Measurements from ENCODE around the gene SAMM50.

Gene SAMM50

DNA sequence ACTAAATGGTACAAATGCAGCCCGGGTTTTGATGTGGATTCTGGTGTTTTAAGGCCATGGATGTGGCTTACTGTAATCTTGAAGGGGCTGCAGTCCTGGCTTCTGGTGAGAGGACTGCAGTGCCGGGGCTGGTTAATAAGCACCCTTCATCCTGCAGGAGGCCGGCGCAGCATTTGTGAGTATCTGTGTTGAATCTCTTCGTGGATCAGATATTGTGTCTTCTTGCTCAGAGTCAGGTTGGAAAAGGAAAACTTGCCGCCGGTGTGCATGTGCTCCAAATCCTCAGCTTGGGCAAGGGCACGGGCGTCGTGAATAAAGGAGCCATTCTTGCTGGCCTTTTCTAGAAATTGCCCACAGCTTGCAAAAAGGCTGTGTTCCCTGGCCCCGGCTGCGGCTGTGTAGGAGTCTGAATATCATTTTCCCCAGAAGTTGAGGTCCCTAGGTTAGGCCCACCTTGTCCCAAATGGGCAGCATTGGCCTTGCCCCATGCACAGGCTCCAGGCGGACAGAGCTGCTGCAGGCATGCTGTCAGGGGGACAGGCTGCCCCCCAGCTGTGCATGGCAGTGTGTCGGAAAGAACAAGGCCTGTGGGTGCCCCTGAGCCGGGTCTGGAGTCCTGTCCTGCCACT lies 39.9 kb downstream of the SAMM50 start:
- Histone ChIP-seq H3K79me2 (ENCODE audit: insufficient read depth, low read length) (no peaks in the 10 kb centered on the region), H3K9me3 (ENCODE audit: low read length) (no peaks in the 10 kb centered on the region), H3K27ac (ENCODE audit: low read depth, low read length, poor library complexity, severe bottlenecking) (no peak overlapping the region), H3K4me3 (ENCODE audit: low read depth, low read length, poor library complexity, severe bottlenecking) (peak overlapping the region; percentile 53), H3K4me2 (ENCODE audit: low read length) (peak overlapping the region; percentile 78; the same call in 1 of the 2 replicates), H3K27me3 (ENCODE audit: insufficient read depth, low read length) (no peaks in the 10 kb centered on the region), H3K9me2 (ENCODE audit: low read depth, low read length) (no peaks in the 10 kb centered on the region), H3K4me1 (ENCODE audit: insufficient read depth, low read length, severe bottlenecking) (peaks cover 23% of the 10 kb centered on the region), H4K20me1 (ENCODE audit: insufficient read depth, low read length) (no peaks in the 10 kb centered on the region), H3K36me3 (ENCODE audit: insufficient read depth, low read length) (peaks cover 63% of the 10 kb centered on the region), H3F3A (ENCODE audit: insufficient read depth, low read length) (no peaks in the 10 kb centered on the region), H3K9ac (ENCODE audit: low read length) (peak overlapping the region; percentile 47; the same call in 1 of the 2 replicates), H2AFZ (ENCODE audit: low read length) (no peak overlapping the region)
- TF ChIP-seq, protein P1, sequence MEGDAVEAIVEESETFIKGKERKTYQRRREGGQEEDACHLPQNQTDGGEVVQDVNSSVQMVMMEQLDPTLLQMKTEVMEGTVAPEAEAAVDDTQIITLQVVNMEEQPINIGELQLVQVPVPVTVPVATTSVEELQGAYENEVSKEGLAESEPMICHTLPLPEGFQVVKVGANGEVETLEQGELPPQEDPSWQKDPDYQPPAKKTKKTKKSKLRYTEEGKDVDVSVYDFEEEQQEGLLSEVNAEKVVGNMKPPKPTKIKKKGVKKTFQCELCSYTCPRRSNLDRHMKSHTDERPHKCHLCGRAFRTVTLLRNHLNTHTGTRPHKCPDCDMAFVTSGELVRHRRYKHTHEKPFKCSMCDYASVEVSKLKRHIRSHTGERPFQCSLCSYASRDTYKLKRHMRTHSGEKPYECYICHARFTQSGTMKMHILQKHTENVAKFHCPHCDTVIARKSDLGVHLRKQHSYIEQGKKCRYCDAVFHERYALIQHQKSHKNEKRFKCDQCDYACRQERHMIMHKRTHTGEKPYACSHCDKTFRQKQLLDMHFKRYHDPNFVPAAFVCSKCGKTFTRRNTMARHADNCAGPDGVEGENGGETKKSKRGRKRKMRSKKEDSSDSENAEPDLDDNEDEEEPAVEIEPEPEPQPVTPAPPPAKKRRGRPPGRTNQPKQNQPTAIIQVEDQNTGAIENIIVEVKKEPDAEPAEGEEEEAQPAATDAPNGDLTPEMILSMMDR (IDR thresholded peaks at IDR 0.05; ENCODE audit: low read length): no peak
- TF ChIP-seq EZH2 (IDR thresholded peaks at IDR 0.05; ENCODE audit: borderline replicate concordance, low read length): no peak

DNA sequence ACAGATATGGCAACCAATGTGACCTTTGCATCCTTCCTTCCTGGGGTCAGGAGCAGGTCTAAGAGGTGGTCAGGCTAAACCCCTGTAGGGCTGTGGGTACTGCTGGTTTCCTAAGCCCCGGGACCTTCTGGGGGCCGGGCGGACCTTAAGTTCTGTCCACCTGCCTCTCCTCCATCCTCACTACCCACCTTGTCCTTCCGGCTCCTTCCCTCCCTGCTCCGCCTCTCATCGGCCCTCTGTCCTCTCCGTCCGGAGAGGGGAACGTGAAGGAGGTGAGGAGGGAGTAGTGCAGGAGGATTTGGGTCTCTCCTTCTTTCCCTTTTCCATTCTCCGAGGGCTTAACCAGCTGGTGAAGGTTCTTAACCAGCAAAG lies 40.5 kb downstream of the SAMM50 start:
- no peaks in the 10 kb centered on the region for H4K20me1 ChIP-seq (ENCODE audit: insufficient read depth, low read length)
- H3K9me3 ChIP-seq (ENCODE audit: low read length): no peaks in the 10 kb centered on the region
- peak overlapping the region; percentile 78 for H3K4me2 ChIP-seq (ENCODE audit: low read length)
- H3K27me3 ChIP-seq (ENCODE audit: insufficient read depth, low read length): no peaks in the 10 kb centered on the region
- peak overlapping the region; percentile 47; the same call in 1 of the 2 replicates for H3K9ac ChIP-seq (ENCODE audit: low read length)
- no peaks in the 10 kb centered on the region for H3F3A ChIP-seq (ENCODE audit: insufficient read depth, low read length)
- H3K4me1 ChIP-seq (ENCODE audit: insufficient read depth, low read length, severe bottlenecking): peaks cover 28% of the 10 kb centered on the region
- TF ChIP-seq, protein P1 (IDR thresholded peaks at IDR 0.05; ENCODE audit: low read length): no peak
- TF ChIP-seq EZH2 (IDR thresholded peaks at IDR 0.05; ENCODE audit: borderline replicate concordance, low read length): no peak
- peak overlapping the region; percentile 53 for H3K4me3 ChIP-seq (ENCODE audit: low read depth, low read length, poor library complexity, severe bottlenecking)
- H2AFZ ChIP-seq (ENCODE audit: low read length): no peak overlapping the region
- H3K27ac ChIP-seq (ENCODE audit: low read depth, low read length, poor library complexity, severe bottlenecking): peak overlapping the region; percentile 29
- H3K36me3 ChIP-seq (ENCODE audit: insufficient read depth, low read length): peaks cover 57% of the 10 kb centered on the region
- no peaks in the 10 kb centered on the region for H3K79me2 ChIP-seq (ENCODE audit: insufficient read depth, low read length)
- H3K9me2 ChIP-seq (ENCODE audit: low read depth, low read length): no peaks in the 10 kb centered on the region

DNA sequence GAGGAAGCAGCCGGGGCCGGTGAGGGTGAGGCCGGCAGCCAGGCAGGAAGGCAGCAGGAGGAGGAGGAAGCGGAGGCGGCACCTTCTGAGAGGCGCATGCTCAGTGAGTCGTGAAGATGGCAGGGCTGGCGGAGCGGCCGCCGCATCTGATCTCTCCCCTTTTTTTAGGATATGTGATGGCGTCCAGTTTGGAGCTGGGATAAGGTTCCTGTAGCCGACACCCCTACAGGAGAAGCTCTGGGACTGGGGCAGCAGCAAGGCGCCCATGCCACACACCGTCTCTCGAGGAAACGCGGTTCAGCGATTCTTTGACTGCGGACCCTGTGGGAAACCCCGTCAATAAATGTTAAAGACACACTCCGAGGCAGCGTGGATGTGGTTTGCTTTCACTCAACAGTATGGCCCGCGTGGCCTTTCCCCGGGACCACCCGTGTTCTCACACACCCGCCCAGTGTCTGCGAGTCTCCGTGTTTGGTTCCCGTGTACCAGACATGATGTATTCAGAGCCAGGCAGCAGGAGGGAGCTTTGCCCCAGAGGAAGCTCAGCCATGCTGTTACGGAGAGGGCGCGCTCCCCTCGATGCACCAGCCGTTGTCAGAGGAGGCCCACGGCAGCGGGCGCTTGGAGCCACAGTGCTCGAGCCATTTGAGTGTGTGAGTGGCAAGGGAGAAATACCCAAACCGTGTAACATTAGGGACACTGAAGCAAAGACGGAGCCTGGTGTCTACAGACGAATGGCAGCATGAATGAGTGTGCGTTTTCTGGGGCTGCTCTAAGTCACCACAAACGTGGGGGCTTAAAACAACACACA lies 41.1 kb downstream of the SAMM50 start:
- Histone ChIP-seq H3K27me3 (ENCODE audit: insufficient read depth, low read length) (no peaks in the 10 kb centered on the region), H3K9ac (ENCODE audit: low read length) (peak overlapping the region; percentile 47; the same call in 1 of the 2 replicates), H3K36me3 (ENCODE audit: insufficient read depth, low read length) (peaks cover 54% of the 10 kb centered on the region), H3K4me3 (ENCODE audit: low read depth, low read length, poor library complexity, severe bottlenecking) (peak overlapping the region; percentile 53), H2AFZ (ENCODE audit: low read length) (no peak overlapping the region), H3K4me1 (ENCODE audit: insufficient read depth, low read length, severe bottlenecking) (peaks cover 28% of the 10 kb centered on the region), H3F3A (ENCODE audit: insufficient read depth, low read length) (no peaks in the 10 kb centered on the region), H3K4me2 (ENCODE audit: low read length) (peak overlapping the region; percentile 78), H4K20me1 (ENCODE audit: insufficient read depth, low read length) (no peaks in the 10 kb centered on the region), H3K9me3 (ENCODE audit: low read length) (no peaks in the 10 kb centered on the region), H3K9me2 (ENCODE audit: low read depth, low read length) (no peaks in the 10 kb centered on the region), H3K79me2 (ENCODE audit: insufficient read depth, low read length) (no peaks in the 10 kb centered on the region), H3K27ac (ENCODE audit: low read depth, low read length, poor library complexity, severe bottlenecking) (peak overlapping the region; percentile 29)
- TF ChIP-seq, protein P1 (IDR thresholded peaks at IDR 0.05; ENCODE audit: low read length): no peak; the same call in 1 of the 2 replicates
- TF ChIP-seq EZH2 (IDR thresholded peaks at IDR 0.05; ENCODE audit: borderline replicate concordance, low read length): no peak

All from OCI-LY1 (cell line).